OCI-LY7 (cell line): ENCODE results near the gene EPO.

Experiments used
- CTCF ChIP-seq: fragments of 200-600 bp; sonication (generic); conservative IDR thresholded peaks from 2 replicates; pipeline ENCODE4 v1.5.1; 2014; ENCODE audit warnings: mild to moderate bottlenecking, antibody characterized with exemption, low read length, moderate library complexity, mixed read lengths
- EZH2phosphoT487 ChIP-seq: fragments of 200-600 bp; sonication (generic); IDR thresholded peaks from 2 replicates; pipeline ENCODE4 v1.6.1; 2018; ENCODE audit warnings: low read depth, borderline replicate concordance, mild to moderate bottlenecking, mixed run types, antibody characterized with exemption, low read length, moderate library complexity, mixed read lengths

- TF ChIP-seq CTCF = no peak
- TF ChIP-seq EZH2phosphoT487 = no peak
These were observed 39.3 kb downstream of the EPO start for GRCh38 chr7:100759357-100760171.
